Breast epithelium (tissue), 4 donors: ENCODE measurements around the gene CDH6. TPM values are rescaled to one million over a fixed set of nuclear protein-coding genes. Genes with fewer than 3 reads are reported as not detected.

Source experiments
- DNase-seq, 2 donors: peaks; one replicate each; pipeline ENCODE4 v3.0.0-alpha.2; 2019; ENCODE audit warnings: low spot score in 2 of 2
- H3K27ac ChIP-seq, 2 donors: fragments of 200-600 bp; sonication (generic) in 1 of 2; one replicate each; pipeline ENCODE4 v1.5.1; 2016 to 2019; ENCODE audit warnings: mild to moderate bottlenecking in 1 of 2
- H3K27me3 ChIP-seq, 2 donors: fragments of 200-600 bp; sonication (generic) in 1 of 2; one replicate each; pipeline versions ENCODE4 v1.5.1 to v1.6.0; 2017 to 2019; ENCODE audit warnings: control low read depth in 1 of 2, mild to moderate bottlenecking in 1 of 2
- H3K36me3 ChIP-seq: fragments of 200-600 bp; one replicate; pipeline ENCODE4 v1.5.1; 2019
- H3K4me1 ChIP-seq, 2 donors: fragments of 200-600 bp; sonication (generic); one replicate each; pipeline ENCODE4 v1.5.1; 2016 to 2019; ENCODE audit warnings: control low read depth in 1 of 2
- H3K4me3 ChIP-seq, 3 donors: fragments of 200-600 bp; sonication (generic); 1 replicate in 2 of 3; 2 replicates in 1 of 3; pipeline ENCODE4 v1.5.1; 2016 to 2019; ENCODE audit warnings: mild to moderate bottlenecking in 3 of 3, moderate library complexity in 2 of 3
- H3K9me3 ChIP-seq, 2 donors: fragments of 200-600 bp; sonication (generic) in 1 of 2; one replicate each; pipeline ENCODE4 v1.5.1; 2016 to 2019; ENCODE audit warnings: control low read depth in 1 of 2
- CTCF ChIP-seq, 3 donors: fragments of 450-650 bp; IDR thresholded peaks; one replicate each; pipeline ENCODE4 v1.5.1; 2016 to 2017; ENCODE audit warnings: antibody characterized with exemption in 3 of 3, mild to moderate bottlenecking in 3 of 3, moderate library complexity in 3 of 3
- POLR2A ChIP-seq: fragments of 450-650 bp; IDR thresholded peaks from one replicate; pipeline ENCODE4 v1.6.1; 2016; ENCODE audit warnings: antibody characterized with exemption, mild to moderate bottlenecking, moderate library complexity
- POLR2AphosphoS5 ChIP-seq, 3 donors: sonication (generic); formaldehyde crosslinking; IDR thresholded peaks; one replicate each; pipeline ENCODE4 v1.6.1; 2017; ENCODE audit warnings: antibody characterized with exemption in 3 of 3
- intact Hi-C: fragments of 100-400 bp; cut with DNase I; formaldehyde crosslinking; loops from one replicate; pipeline ENCODE4 v1.15.1; 2023; ENCODE audit warnings: low total_unique reads
- total RNA-seq, 3 donors: library from RNA; depleted of rRNA; stranded (reverse); fragments of >200 nt; gene quantifications; one replicate each; pipeline ENCODE4 v1.1.0, GENCODE V29; 2016

CDH6 gene
- total RNA-seq, 3 donors from 2014 or later = 1.4 to 4.8 (median 3.9) TPM

GRCh38 chr5:31285025-31285424, 91.5 kb downstream of the CDH6 start:
- H3K9me3 ChIP-seq = no peaks in the 10 kb centered on the region
- intact Hi-C loops = no loop called here
- no peak for DNase-seq
- no peak overlapping the region for H3K27ac ChIP-seq
- H3K36me3 ChIP-seq = no peaks in the 10 kb centered on the region
- H3K4me3 ChIP-seq = no peak overlapping the region
- TF ChIP-seq CTCF (IDR thresholded peaks at IDR 0.05) = no peak
- no peak for TF ChIP-seq POLR2AphosphoS5 (IDR thresholded peaks at IDR 0.05)
- no peak for TF ChIP-seq POLR2A
- H3K4me1 ChIP-seq = no peaks in the 10 kb centered on the region
- no peaks in the 10 kb centered on the region for H3K27me3 ChIP-seq

GRCh38 chr5:31287985-31288384, 94.5 kb downstream of the CDH6 start:
- H3K9me3 ChIP-seq = no peaks in the 10 kb centered on the region
- no peak for TF ChIP-seq POLR2AphosphoS5 (IDR thresholded peaks at IDR 0.05)
- TF ChIP-seq CTCF (IDR thresholded peaks at IDR 0.05) = no peak
- TF ChIP-seq POLR2A = no peak
- no peaks in the 10 kb centered on the region for H3K4me1 ChIP-seq
- intact Hi-C loops = no loop called here
- no peak overlapping the region for H3K27ac ChIP-seq
- no peaks in the 10 kb centered on the region for H3K27me3 ChIP-seq
- no peak overlapping the region for H3K4me3 ChIP-seq
- no peaks in the 10 kb centered on the region for H3K36me3 ChIP-seq
- DNase-seq = no peak

GRCh38 chr5:31289429-31289828, 95.9 kb downstream of the CDH6 start:
- DNase-seq = no peak
- intact Hi-C loops = no loop called here
- Histone ChIP-seq H3K4me3 (no peak overlapping the region), H3K27ac (no peak overlapping the region), H3K36me3 (no peaks in the 10 kb centered on the region), H3K9me3 (no peaks in the 10 kb centered on the region), H3K4me1 (no peaks in the 10 kb centered on the region), H3K27me3 (no peaks in the 10 kb centered on the region)
- TF ChIP-seq CTCF (IDR thresholded peaks at IDR 0.05) = no peak

- DNase-seq = no peak
- TF ChIP-seq POLR2AphosphoS5 (IDR thresholded peaks at IDR 0.05) (no peak), POLR2A (no peak), CTCF (IDR thresholded peaks at IDR 0.05) (no peak)
- intact Hi-C loops = no loop called here
Observed at GRCh38 chr5:31291323-31291854, 97.9 kb downstream of the CDH6 start.

GRCh38 chr5:31300501-31300900, 107.0 kb downstream of the CDH6 start:
- H3K36me3 ChIP-seq = no peaks in the 10 kb centered on the region
- no peaks in the 10 kb centered on the region for H3K27me3 ChIP-seq
- no peak overlapping the region for H3K27ac ChIP-seq
- intact Hi-C loops = no loop called here
- H3K9me3 ChIP-seq = no peaks in the 10 kb centered on the region
- no peak overlapping the region for H3K4me3 ChIP-seq
- no peak for DNase-seq
- H3K4me1 ChIP-seq = no peaks in the 10 kb centered on the region
- TF ChIP-seq POLR2A = no peak
- TF ChIP-seq POLR2AphosphoS5 (IDR thresholded peaks at IDR 0.05) = no peak
- no peak for TF ChIP-seq CTCF (IDR thresholded peaks at IDR 0.05)

More at GRCh38 chr5:31291323-31291854, 97.9 kb downstream of the CDH6 start:
- no peaks in the 10 kb centered on the region for H3K4me1 ChIP-seq
- no peaks in the 10 kb centered on the region for H3K27me3 ChIP-seq
- H3K4me3 ChIP-seq = no peak overlapping the region
- H3K36me3 ChIP-seq = no peaks in the 10 kb centered on the region
- no peak overlapping the region for H3K27ac ChIP-seq
- H3K9me3 ChIP-seq = no peaks in the 10 kb centered on the region
